HG02943 (cell line): ENCODE data around the gene ITGA7.

Source experiments
- ATAC-seq: cut with Tn5 transposase; IDR thresholded peaks from one replicate; pipeline ENCODE4 v1.9.1; 2021; ENCODE audit warnings: mild to moderate bottlenecking, low read depth, moderate library complexity; ENCODE audit not compliant: unreplicated experiment

The ITGA7 gene

DNA sequence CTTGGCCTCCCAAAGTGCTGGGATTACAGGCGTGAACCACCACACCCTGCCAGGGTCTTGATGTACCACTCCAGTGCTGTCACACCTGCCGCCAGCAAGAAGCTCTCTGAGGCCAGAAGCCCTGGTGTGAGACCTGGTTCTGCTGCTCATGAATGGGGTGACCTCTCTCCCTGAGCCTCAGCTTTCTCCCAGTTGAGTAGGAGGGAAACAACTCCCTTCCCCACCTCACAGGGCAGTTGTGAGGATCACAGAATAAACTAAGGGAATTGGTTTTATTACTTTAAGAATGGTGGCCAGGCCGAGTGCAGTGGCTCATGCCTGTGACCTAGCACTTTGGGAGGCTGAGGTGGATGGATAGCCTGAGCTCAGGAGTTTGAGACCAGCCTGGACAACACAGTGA, 26.9 kb upstream of the ITGA7 start:
- ATAC-seq: no peak

DNA sequence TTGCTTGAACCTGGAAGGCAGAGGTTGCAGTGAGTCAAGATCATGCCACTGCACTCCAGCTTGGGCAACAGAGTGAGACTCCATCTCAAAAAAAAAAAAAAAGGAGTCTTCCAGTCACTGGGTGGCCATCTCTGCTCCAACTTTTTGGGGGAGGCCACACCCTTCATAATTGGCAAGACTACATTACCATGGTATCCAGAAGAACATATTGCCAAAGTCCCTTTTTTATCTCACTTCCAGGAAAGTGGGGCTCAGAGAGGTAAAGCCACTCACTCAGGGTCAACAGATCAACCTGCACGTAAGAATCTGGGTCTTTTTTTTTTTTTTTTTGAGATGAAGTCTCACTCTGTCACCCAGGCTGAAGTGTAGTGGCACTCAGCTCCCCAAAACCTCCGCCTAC, 26.2 kb upstream of the ITGA7 start:
- ATAC-seq: no peak

DNA sequence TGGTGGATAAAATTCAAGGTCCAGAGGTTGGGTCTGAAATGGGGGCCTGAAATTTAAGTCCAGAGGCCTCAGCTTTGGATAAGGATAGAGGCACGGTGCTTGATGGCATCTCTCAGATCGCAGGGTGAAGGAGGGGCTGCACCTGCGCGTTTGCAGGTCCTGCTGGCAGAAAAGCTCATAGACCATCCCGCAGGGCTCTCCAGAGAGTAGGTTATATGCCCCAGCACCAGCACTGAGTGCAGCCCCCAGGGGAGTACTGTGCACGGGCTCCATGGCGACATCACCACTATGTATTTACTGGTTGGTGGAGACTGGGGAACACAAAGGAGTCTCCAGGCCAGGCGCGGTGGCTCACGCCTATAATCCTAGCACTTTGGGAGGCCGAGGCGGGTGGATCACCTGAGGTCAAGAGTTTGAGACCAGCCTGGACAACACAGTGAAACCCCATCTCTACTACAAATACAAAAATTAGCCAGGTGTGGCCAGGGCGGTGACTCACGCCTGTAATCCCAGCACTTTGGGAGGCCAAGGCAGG, 25.4 kb upstream of the ITGA7 start:
- no peak for ATAC-seq

DNA sequence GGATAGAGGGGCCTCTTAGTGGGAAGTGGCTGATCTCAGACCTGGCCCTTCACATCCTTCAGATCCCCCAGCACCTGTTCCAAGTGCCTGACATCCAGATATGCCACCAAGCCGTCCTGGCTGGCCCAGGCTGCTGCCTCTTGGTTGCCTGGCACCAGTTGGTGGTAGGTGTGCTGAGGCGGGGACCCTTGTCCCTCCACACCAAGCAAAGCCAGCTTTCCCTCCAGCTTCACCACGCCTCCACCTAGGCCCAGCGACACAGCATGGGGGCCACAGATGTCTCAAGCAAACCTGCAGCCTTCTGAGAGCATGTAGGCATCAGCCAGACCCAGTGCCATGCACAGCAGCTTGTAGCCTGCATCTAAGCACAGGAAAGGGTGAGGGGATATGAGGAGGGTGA, 24.6 kb upstream of the ITGA7 start:
- ATAC-seq: no peak

DNA sequence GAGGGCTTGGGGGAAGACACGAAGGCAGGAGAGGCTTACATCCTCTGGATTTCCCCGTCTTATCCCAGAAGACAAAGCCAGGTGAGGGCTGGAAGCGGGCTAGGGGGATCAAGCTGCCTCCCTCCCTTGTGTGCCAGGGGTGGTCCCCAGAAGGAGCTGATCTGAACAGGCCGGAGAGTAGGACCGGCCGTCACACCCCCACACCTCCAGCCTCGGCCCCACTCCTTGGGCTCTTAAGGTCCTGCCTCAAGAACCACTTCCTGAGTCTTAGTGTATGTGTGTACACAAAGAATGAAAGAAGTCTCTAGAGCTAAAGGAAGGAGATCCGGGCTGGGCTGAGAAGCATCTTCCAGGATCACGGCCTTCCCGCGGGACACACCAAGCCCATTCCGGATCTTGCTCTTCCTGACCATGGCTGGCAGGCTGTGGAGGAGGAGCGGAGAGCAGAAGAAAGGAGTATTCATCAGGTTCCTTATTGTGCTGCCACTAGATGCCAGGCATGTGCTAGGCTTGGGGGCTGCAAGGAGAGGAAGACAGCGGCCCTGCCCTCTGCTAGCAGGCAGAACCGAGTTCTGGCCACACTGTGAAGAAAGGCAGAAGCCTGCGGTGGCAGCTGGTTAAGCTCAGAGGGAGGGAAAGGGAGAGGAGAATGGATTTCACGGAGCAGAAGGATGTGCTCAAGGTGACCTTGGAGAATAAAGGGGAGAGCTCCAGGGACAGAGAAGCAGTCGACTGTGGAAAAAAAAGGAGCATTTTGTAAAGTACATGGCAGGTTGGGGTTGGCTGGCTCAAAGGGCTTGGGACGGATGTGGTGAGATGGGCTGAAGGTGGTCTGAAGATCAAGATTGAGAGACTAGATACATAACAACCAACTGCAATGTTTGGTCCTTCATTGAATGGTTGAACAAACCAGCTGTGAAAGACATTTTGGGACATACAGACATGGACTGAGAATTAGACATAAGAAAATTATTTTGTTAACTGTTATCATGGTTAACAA, 22.4 kb upstream of the ITGA7 start:
- ATAC-seq: peak; percentile 52

DNA sequence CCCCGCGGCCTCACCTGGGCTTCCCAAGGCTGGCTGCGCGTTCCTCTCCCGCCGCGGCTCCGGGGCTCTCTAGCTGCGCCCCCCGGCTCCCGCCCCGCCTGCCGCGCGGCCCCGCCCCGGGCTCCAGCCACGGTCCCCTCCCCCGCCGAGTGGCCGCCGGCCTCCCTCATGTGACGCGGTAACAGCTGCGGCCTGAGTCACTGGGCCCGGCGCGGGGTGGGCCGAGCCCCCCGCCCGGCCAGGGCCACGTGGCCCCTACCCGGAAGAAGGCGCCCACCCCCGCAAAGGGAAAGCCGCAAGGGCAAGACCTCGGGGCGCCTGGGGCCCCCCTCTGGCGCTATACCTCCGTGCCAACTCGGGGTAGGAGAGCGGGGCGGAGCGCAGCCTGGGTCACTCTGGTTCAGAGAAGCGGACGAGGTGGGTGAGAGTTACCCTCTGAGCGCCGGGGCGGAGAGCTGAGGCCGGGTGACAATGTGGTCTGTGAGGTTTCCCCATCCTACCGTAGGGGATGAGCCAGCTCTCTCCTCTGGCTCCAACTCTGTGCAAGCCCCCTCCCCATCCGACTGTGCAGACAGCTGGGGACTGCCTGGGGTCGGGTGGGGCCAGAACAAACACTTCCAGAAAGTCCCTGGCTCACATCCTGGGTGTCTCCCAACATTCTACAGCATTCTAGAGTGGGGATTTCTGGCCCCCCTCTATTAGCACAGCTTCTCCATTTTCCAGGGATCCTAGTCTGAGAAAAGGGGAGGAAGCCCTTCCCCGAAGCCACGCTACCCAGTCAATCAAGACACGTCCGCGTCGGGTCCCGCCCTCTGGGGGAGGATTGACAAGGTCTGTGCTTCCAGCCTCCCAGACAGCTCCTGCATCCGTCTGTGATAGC, 21.5 kb upstream of the ITGA7 start, which contains the start of gene CD63:
CD63 (minus strand) TSS at position 71 of the 880 bp plus-strand sequence. CDS start 668 bp downstream, outside the sequence.
- ATAC-seq: peak; percentile 52

DNA sequence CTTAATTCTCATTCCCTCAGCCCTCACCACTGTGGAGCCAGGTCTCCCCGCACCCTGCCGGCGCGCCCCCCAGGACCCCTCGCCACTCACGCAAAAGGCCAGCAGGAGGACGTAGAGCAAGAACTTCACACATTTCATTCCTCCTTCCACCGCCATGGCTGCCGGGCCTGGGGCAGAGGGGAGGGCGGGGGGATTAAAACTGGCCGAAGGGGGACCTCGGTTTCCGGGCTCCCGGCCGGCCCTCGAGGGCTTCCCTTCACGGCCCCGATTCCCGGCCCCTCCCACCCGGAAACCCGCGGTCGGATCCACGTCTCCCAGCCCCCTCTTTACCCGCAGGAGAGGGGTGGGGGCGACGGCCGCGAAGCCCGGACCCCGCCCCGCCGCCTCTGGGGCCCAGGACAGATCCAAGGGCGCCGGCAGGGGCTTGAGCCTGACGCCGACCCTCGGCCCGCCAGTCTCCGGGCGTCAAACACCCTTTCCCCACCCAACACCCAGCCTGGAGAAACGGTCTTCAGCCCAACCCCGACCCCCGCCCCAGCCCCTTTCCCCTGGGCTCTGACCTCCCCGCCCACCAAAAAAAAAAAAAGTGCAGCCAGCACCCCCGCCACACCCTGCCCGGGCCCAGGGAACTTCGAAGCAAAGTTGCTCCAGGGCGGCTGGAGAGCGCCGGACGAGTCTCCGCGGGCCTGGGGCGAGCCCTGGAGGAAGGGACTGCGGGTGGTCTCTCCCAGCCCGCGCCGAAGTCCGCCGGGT, 20.7 kb upstream of the ITGA7 start:
- ATAC-seq: peak; percentile 6

DNA sequence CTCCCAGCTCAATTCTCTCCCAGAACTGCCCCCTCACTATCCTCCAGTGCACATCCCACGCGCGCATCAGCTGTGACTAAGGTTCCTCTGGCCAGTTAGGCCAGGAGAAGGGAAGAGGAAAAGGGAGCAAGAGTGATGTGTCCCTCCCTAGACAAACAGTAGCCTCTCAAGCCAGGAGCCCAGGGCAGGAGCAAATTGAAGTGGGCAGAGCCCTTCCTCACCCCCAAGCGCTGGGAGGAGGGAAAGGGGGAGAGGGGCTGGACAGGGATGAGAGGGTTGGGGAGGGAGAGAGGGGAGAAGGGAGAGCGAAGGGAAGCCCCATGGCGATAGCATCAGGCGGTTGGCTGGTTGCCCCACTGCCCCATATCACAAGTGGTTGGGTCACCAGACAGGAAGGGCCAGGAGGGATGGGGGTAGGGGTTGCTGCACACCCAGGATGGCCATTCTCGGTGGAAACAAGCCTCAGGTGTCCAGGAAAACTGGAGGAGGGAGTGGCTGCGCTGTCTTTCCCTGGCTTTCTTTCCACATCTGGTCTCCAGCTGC, 20.0 kb upstream of the ITGA7 start:
- no peak for ATAC-seq

DNA sequence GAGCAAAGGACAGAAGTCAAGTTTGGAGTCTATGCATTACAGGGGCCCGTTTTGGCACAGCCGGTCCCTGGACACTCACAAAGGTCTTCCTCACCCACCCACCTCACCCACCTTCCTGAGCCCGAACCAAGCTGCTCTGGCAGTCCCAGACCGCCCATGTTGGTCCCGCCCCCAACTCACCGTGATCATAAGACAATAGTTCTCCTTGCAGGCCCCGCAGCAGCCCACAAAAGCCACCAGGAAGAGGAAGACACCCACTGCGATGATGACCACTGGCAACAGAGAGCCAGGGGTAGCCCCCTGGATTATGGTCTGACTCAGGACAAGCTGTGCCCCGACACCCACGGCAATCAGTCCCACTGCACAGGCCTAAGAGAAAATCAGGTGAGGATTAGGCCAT, 19.3 kb upstream of the ITGA7 start:
- ATAC-seq: no peak

DNA sequence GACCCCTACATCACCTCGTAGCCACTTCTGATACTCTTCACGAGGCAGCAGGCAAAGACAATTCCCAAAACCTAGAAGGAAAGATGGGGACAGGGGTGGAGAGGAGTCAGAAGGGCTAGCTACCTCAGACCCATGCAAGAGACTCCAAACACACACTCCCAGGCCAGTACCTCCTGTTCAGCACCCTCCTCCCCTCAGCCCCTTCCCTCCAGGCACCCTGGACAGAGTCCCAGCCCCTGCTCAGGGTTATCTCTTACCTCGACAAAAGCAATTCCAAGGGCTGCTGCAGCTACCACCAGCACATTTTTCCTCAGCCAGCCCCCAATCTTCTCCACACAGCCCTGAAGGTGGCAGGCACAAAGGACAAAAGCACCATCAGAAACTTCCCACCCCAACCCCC, 17.9 kb upstream of the ITGA7 start:
- ATAC-seq: no peak

DNA sequence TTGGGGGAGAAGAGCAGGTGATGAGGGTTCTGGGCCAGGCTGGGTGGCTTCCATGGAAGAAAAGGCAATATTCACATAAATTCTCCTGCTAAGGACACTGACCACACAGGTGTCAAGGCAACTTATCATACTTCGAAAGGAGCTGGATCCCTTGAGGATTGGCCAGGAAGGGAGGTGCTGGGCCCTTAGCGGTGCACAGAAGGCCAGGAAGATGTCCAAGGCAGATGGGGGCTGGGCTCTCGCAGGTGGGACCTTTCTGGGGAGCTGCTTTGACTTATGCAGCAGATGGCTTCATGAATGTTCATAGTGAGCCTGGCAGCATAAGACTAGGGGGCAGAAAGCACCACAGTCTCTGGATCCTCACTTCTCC, 17.2 kb upstream of the ITGA7 start:
- ATAC-seq: no peak

DNA sequence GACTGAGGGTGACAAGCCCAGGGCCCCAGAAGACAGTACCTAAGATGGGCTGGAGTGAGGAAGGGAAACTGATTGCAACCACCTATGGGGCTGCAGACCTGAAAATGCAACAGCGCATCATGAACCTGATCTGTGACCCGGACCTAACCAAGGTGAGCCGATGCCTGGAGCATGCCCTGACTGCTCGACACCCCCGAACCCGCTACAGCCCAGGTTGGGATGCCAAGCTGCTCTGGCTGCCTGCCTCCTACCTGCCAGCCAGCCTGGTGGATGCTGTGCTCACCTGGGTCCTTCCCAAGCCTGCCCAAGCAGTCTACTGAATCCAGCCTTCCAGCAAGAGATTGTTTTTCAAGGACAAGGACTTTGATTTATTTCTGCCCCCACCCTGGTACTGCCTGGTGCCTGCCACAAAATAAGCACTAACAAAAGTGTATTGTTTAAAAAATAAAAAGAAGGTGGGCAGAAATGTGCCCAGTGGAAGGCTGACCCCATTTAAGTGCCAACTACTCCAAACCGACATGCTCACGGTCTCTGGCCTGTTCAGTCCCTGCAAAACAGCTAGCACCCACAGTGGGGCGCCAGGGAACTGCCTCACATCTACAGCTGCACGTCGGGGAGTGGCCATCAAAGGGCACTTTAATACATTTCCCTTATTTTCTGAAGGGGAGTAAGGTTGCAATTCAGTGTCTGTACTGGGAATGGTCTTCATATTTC, 16.7 kb upstream of the ITGA7 start:
- no peak for ATAC-seq

DNA sequence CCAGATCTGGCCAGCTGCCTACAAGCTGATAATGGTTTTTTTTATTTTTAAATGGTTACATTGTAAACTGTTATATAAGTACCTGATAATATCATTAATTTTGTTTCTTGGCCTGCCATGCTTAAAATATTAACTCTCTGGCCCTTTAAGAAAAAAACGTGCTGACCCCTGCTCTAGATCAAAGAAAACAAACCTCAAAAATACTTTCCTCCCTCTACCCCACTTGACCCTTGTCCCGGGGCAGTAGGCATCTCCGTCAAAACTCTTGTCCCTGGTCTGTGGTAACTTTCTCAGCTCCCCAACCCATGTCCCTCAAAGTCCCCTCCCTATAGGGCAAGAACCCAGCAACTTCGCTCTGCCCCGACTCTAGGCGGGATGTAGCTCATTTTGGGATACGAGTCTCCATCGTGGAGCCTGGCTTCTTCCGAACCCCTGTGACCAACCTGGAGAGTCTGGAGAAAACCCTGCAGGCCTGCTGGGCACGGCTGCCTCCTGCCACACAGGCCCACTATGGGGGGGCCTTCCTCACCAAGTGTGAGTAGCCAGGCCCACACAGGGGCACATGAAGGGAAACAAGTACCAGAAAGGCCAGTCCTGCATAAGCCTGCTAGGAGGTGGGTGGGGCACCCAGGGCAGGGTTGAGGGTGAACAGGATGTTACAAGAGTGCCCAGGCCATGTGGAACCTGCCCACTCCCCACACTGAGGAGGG, 16.0 kb upstream of the ITGA7 start:
- no peak for ATAC-seq

DNA sequence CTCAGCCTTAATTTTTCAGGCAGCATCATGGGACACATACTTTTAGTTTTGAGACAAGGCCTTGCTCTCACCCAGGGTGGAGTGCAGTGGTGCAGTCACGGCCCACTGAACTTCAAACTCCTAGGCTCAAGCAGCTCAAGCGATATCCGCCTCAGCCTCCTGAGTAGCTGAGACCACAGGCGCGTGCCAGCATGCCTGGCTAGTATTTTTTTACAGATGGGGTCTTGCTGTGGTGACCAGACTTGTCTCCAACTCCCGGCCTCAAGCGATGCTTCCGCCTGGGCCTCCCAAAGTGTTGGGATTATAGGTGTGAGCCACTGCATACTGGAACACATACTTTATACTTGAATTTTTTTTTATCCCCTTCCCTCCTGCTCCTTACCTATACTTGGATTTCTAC, 15.2 kb upstream of the ITGA7 start:
- no peak for ATAC-seq

DNA sequence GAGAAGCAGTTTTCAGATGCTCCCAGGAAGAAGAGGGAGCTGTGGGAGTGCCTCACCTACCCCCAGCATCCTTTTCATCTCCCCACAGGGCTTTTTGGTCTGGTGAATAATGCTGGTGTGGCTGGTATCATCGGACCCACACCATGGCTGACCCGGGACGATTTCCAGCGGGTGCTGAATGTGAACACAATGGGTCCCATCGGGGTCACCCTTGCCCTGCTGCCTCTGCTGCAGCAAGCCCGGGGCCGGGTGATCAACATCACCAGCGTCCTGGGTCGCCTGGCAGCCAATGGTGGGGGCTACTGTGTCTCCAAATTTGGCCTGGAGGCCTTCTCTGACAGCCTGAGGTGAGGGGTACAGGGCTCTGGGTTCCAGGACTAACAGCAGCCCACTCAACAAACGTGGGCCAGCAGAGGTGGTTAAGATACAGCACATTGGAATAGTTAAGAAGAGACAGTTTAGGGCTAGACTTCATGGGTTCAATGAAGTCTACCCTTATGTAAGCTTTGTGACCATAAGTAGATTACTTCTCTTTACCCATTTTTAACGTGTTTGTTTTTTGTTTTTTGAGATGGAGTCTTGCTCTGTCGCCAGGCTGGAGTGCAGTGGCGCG, 14.0 kb upstream of the ITGA7 start:
- ATAC-seq: no peak

DNA sequence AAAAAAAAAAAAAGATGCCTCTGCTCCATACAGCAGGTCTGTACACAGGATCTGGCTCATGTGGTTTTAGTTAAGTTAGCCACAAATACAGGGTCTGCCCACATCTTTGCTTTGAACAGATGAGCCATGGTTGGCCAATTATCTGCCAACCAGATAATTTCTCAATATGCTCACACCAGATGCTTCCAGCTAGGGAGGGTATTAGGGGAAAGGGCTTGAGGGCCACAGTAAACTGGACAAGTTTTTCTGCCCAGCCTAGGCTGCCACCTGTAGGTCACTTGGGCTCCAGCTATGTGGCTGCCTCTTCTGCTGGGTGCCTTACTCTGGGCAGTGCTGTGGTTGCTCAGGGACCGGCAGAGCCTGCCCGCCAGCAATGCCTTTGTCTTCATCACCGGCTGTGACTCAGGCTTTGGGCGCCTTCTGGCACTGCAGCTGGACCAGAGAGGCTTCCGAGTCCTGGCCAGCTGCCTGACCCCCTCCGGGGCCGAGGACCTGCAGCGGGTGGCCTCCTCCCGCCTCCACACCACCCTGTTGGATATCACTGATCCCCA, 13.3 kb upstream of the ITGA7 start:
- no peak for ATAC-seq

DNA sequence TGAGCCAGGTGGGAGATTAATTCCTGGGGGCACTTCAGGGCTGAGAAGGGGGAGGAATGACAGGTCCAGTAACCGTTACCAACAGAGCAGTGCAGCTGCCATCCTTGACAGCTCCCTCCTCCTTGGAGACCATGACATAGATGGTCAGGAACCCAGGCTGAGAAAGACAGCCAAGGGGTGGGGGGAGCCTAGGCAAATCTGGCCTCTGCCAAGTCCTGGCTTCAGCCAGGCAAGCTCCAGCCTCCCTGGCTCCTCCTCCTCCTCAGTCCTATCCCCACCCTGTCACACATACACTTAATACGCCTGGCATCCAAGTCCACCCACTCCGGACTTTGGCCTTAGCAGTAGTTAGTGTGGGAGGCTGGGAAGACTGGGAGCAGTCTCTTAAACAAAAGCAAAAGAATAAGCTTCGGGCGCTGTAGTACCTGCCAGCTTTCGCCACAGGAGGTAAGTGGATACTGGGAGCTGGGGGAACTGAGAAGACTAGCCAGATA, 12.4 kb upstream of the ITGA7 start, which contains the start of gene RDH5:
RDH5 (plus strand) TSS at position 323 of the 494 bp plus-strand sequence. CDS start 792 bp downstream, outside the sequence.
- no peak for ATAC-seq

DNA sequence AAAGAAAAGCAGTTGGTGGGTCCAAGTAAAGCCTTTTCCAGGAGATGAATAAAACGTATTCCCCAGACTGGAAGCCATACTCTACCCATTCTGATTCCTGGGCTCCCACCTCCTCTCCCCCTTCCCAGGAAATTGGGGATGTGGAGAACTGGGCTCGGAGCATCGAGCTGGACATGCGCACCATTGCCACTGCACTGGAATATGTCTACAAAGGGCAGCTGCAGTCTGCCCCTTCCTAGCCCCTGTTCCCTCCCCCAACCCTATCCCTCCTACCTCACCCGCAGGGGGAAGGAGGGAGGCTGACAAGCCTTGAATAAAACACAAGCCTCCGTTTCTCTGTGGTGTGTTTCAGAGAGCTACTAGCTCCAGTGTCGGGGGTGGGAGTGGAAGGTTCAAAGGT, 11.7 kb upstream of the ITGA7 start:
- no peak for ATAC-seq
